Measurements from ENCODE around the gene CABP2.

Gene CABP2

DNA sequence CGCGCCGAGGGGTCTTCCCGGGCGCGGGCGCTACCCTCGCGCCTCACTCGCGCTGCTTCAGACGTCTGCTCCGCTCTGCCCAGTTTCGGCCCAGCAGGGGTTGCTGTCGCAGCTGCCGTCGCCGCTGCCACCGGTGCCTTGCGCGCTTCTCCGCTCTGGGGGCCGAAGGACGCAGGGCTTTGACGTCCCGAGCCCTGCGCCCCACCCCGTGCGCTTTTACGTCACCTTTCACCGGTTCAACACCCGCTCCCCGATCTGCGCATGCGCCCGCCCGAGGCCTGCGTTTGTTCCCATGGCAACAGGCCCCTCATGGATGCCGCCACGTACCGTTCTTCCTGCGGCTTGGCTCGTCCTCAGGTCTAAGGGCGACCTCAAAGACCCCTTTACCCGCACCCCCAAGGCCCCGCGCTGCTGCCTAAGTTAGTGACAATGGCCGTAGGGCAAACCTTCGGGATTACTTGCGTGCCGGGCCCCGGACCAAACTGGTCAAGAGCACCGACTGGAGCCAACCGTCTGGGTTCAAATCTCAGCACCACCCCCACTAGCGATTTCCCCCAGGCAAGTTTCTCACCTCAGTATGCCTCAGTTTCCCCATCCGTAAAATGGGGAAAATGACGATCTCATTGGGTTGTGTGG, 14.6 kb downstream of the CABP2 start:
- TF ChIP-seq CTCF (IDR thresholded peaks at IDR 0.05; ENCODE audit: low read length) (no peak), EZH2 (IDR thresholded peaks at IDR 0.05; ENCODE audit: borderline replicate concordance, low read length) (no peak)
- Histone ChIP-seq H3K27me3 (ENCODE audit: insufficient read depth, low read length) (no peaks in the 10 kb centered on the region), H3F3A (ENCODE audit: insufficient read depth, low read length) (0 out of 2 replicates have a peak, but pooled peaks cover 3% of the 10 kb centered on the region), H3K27ac (ENCODE audit: low read depth, low read length, poor library complexity, severe bottlenecking) (peak overlapping the region; percentile 60), H3K36me3 (ENCODE audit: insufficient read depth, low read length) (no peaks in the 10 kb centered on the region; the same call in 1 of the 2 replicates), H4K20me1 (ENCODE audit: insufficient read depth, low read length) (no peaks in the 10 kb centered on the region), H3K9me3 (ENCODE audit: low read length) (no peaks in the 10 kb centered on the region), H3K79me2 (ENCODE audit: insufficient read depth, low read length) (no peaks in the 10 kb centered on the region), H2AFZ (ENCODE audit: low read length) (no peak overlapping the region), H3K9ac (ENCODE audit: low read length) (peak overlapping the region; percentile 66), H3K4me3 (ENCODE audit: low read depth, low read length, poor library complexity, severe bottlenecking) (peak overlapping the region; percentile 81), H3K4me1 (ENCODE audit: insufficient read depth, low read length, severe bottlenecking) (peaks cover 34% of the 10 kb centered on the region), H3K4me2 (ENCODE audit: low read length) (peak overlapping the region; percentile 87), H3K9me2 (ENCODE audit: low read depth, low read length) (no peaks in the 10 kb centered on the region)

- Histone ChIP-seq H3K36me3 (ENCODE audit: insufficient read depth, low read length) (no peaks in the 10 kb centered on the region; the same call in 1 of the 2 replicates), H3K27ac (ENCODE audit: low read depth, low read length, poor library complexity, severe bottlenecking) (peak within 1 kb of the TSS; percentile 89), H3K9ac (ENCODE audit: low read length) (peak within 1 kb of the TSS; percentile 67), H3F3A (ENCODE audit: insufficient read depth, low read length) (0 out of 2 replicates have a peak, but pooled peaks cover 3% of the 10 kb centered on the region), H3K79me2 (ENCODE audit: insufficient read depth, low read length) (no peaks in the 10 kb centered on the region), H3K27me3 (ENCODE audit: insufficient read depth, low read length) (no peaks in the 10 kb centered on the region), H3K9me2 (ENCODE audit: low read depth, low read length) (no peaks in the 10 kb centered on the region), H3K4me2 (ENCODE audit: low read length) (peak within 1 kb of the TSS; percentile 99), H4K20me1 (ENCODE audit: insufficient read depth, low read length) (no peaks in the 10 kb centered on the region), H3K9me3 (ENCODE audit: low read length) (no peaks in the 10 kb centered on the region), H2AFZ (ENCODE audit: low read length) (no peak within 1 kb of the TSS), H3K4me3 (ENCODE audit: low read depth, low read length, poor library complexity, severe bottlenecking) (peak within 1 kb of the TSS; percentile 81), H3K4me1 (ENCODE audit: insufficient read depth, low read length, severe bottlenecking) (peaks cover 35% of the 10 kb centered on the region)
- no peak for TF ChIP-seq EZH2 (IDR thresholded peaks at IDR 0.05; ENCODE audit: borderline replicate concordance, low read length)
- no peak for TF ChIP-seq CTCF (IDR thresholded peaks at IDR 0.05; ENCODE audit: low read length)
Observed at GRCh38 chr11:67507864-67508485, 15.3 kb downstream of the CABP2 start, which contains the start of gene CDK2AP2. Gene CDK2AP2 (minus strand): TSS chr11:67508162. CDS start chr11:67508082, 80 bp downstream.

- no peaks in the 10 kb centered on the region for H3K27me3 ChIP-seq (ENCODE audit: insufficient read depth, low read length)
- no peaks in the 10 kb centered on the region for H3K9me2 ChIP-seq (ENCODE audit: low read depth, low read length)
- H3K27ac ChIP-seq (ENCODE audit: low read depth, low read length, poor library complexity, severe bottlenecking): peak overlapping the region; percentile 89
- H2AFZ ChIP-seq (ENCODE audit: low read length): no peak overlapping the region
- H3K36me3 ChIP-seq (ENCODE audit: insufficient read depth, low read length): peaks cover 3% of the 10 kb centered on the region; the same call in 1 of the 2 replicates
- no peaks in the 10 kb centered on the region for H3K9me3 ChIP-seq (ENCODE audit: low read length)
- no peaks in the 10 kb centered on the region for H3K79me2 ChIP-seq (ENCODE audit: insufficient read depth, low read length)
- H3F3A ChIP-seq (ENCODE audit: insufficient read depth, low read length): 0 out of 2 replicates have a peak, but pooled peaks cover 3% of the 10 kb centered on the region
- peak overlapping the region; percentile 99 for H3K4me2 ChIP-seq (ENCODE audit: low read length)
- peak overlapping the region; percentile 67 for H3K9ac ChIP-seq (ENCODE audit: low read length)
- peaks cover 35% of the 10 kb centered on the region for H3K4me1 ChIP-seq (ENCODE audit: insufficient read depth, low read length, severe bottlenecking)
- H3K4me3 ChIP-seq (ENCODE audit: low read depth, low read length, poor library complexity, severe bottlenecking): peak overlapping the region; percentile 81
- no peaks in the 10 kb centered on the region for H4K20me1 ChIP-seq (ENCODE audit: insufficient read depth, low read length)
- TF ChIP-seq CTCF (IDR thresholded peaks at IDR 0.05; ENCODE audit: low read length): no peak
- no peak for TF ChIP-seq EZH2 (IDR thresholded peaks at IDR 0.05; ENCODE audit: borderline replicate concordance, low read length)
Observed at GRCh38 chr11:67507242-67507863, 15.9 kb downstream of the CABP2 start.
